ENCODE measurements around the gene FAM227A.
"Not testable (repeated sequence)": the region's sequence is repeated elsewhere in the genome, so short reads cannot be mapped to it uniquely, and the experiment has no call there.

Gene FAM227A

DNA sequence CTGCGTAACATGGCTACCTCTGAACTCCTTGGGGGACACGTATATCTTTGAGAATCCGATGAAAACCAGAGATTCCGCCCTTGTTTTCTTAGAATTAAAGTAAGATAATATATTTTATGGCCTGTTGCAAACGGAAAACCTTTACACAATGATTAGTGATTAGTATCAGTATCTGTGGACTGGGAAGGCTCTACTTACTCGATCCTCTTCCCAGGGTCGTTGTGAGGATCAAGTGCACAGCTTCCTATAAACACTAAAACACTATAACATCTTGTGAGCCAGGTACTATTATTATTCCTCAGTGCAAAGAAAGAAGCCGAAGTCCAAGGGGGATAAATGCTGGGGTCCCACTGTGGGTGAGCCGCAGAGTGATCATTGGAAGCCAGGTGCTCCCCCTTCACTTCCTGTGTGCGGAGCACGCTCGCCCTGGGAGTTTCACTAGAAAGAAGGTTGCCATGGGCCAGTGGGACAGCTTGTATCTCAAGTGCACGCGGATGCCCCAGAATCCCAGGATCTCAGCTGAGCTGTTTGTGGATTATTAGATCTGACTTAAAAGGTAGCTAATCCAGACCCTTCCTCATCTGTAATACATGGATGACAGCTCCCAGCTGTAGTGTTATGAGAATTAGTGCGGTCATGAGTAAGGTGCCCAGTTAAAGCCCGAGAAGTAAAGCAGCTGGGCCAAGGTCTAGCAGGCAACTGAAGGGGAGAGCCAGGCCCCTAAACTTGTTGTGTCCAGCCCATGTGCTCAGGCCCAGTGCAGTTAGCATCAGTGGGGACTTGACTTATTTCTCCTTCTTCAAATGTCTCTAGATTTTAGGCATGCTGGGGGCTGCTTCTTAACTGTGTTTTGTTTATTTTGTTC lies 1.1 kb upstream of the FAM227A start:
- no peak for DNase-seq (ENCODE audit: low spot score)

- DNase-seq (ENCODE audit: low spot score): no peak
These were observed 505 bp downstream of the FAM227A start for GRCh38 chr22:38655519-38656255.

DNA sequence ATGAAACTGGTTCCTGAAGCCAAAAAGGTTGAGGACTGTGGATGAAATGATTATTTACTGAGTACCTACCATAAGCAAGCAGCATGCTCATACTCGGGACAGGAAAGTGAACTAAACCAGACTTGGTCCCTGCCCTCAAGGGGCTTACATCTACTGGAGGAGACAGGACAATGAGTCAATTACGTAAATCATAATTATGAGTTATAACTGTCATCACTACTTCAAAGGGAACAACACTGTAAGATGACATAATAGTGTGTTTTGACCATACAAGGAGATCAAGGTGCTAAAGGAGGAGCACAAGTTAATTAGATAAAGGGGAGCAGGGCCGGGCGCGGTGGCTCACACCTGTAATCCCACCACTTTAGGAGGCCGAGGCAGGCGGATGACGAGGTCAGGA lies 2.5 kb downstream of the FAM227A start:
- DNase-seq (ENCODE audit: low spot score): no peak

DNA sequence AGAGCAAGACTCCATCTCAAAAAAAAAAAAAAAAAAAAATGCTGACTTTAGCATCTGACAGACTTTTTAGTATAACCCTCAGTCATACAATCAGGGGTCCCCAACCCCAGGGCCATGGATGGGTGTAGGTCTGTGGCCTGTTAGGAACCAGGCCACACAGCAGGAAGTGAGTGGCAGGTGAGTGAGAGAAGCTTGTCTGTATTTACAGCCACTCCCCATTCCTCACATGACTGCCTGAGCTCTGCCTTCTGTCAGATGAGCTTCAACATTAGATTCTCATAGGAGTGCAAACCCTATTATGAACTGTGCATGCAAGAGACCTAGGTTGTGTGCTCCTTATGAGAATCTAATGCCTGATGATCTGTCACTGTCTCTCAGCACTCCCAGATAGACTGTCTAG lies 3.3 kb downstream of the FAM227A start:
- no peak for DNase-seq (ENCODE audit: low spot score)

GRCh38 chr22:38649841-38650522 lies 6.2 kb downstream of the FAM227A start:
- DNase-seq (ENCODE audit: low spot score): no peak

DNA sequence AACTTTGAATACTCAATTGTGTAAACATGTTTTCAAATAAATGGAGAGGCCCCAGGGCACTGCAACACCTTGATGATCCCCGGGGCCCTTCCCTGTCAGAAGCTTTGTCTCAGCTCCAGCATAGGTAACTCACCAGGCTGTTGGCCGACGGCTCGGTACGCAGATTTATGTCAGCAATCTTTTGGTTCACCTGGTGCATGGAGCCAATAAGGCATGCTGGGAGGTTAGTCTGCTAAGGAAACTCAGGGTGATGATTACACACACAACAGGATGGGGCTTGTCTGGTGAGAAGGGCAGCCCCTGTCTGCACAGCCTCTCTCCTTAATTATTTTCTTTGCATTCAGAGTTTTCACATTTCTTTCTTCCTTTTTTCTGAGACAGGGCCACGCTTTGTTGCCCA lies 10.8 kb downstream of the FAM227A start:
- DNase-seq (ENCODE audit: low spot score): no peak

DNA sequence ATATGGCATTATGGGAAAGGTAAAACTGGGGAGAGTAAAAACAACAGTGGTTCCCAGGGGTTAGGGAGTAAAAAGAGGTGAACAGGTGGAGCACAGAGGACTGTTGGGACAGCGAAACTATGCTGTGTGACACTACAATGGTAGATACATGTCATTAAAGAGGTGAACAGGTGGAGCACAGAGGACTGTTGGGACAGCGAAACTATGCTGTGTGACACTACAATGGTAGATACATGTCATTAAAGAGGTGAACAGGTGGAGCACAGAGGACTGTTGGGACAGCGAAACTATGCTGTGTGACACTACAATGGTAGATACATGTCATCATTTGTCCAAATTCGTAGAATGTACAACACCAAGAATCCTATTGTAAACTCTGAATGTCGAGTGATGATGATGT lies 11.9 kb downstream of the FAM227A start:
- not testable (repeated sequence) for DNase-seq (ENCODE audit: low spot score)

- DNase-seq (ENCODE audit: low spot score): no peak
These were observed 14.6 kb downstream of the FAM227A start for GRCh38 chr22:38641476-38642040.

- no peak for DNase-seq (ENCODE audit: low spot score)
These were observed 17.5 kb downstream of the FAM227A start for GRCh38 chr22:38638728-38639127.

- no peak for DNase-seq (ENCODE audit: low spot score)
These were observed 18.0 kb downstream of the FAM227A start for GRCh38 chr22:38638216-38638615.

DNA sequence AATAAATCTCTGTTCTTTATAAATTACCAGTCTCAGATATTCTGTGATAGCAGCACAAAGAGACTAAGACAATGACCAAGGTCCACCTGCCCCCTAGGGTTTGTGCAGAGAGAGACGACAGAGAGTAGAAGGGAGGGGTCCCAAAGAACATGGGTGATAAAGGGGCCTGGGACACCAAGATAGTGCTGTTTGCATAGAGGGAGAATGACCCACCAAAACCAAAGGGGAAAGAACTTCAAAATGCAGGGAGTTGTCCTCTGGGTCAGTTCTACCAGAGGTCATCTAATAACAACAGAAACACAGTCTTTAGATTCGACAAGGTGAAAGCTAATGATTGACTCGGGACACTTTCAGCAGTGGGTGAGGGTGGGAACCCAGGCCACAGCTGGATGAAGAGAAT lies 23.7 kb downstream of the FAM227A start:
- no peak for DNase-seq (ENCODE audit: low spot score)

DNA sequence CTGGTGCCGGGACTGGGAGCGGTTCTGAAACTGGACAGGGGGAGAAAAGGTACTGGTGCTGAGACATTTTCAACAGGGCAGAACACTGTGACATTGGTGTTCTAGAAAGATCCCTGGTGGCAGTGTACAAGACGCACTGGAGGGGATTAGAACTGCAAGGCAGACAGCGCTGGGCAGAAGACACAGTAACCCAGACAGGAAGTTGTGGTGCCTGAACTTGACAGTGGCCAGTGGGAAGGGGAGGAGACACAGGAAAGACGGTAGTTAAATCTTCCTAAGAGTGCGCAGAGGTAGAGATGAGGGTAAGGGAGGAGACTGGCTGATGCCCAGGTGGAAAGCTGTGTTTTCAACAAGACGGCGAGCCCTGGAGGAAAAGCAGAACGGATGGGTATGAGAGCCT lies 24.5 kb downstream of the FAM227A start:
- DNase-seq (ENCODE audit: low spot score): no peak

- no peak for DNase-seq (ENCODE audit: low spot score)
These were observed 27.1 kb downstream of the FAM227A start for GRCh38 chr22:38629108-38629507.

- no peak for DNase-seq (ENCODE audit: low spot score)
These were observed 27.7 kb downstream of the FAM227A start for GRCh38 chr22:38628444-38628843.

- DNase-seq (ENCODE audit: low spot score): no peak
These were observed 32.8 kb downstream of the FAM227A start for GRCh38 chr22:38623351-38623750.

- no peak for DNase-seq (ENCODE audit: low spot score)
These were observed 37.5 kb downstream of the FAM227A start for GRCh38 chr22:38618682-38619081.

DNA sequence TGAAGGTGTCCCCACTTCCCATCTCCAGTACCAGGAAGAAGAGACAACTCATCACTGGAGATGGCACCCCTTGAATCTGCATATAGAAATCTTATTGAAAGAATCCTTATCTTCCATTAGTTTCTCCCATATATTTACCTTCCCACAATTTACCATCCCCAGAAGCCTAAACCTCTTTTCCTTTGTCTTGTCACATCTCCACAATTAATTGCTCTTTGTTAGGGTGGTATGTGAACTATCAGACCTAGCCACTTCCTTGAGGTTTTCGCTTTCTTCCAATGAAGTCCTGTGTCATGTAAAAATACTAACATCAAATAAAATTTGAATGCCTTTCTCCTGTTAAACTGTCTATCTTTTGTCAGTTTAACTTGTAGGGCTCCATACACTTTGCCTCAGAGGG lies 37.9 kb downstream of the FAM227A start:
- no peak for DNase-seq (ENCODE audit: low spot score)

DNA sequence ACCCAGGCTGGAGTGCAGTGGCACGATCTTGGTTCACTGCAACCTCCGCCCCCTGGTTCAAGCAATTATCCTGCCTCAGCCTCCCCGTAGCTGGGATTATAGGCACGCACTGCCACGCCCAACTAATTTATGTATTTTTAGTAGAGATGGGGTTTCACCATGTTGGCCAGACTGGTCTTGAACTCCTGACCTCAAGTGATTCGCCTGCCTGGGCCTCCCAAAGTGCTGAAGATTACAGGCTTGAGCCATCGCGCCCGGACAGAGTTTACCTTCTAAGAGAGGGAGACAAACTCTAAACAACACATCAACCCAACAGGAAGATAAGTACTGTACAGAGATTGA lies 41.2 kb downstream of the FAM227A start:
- DNase-seq (ENCODE audit: low spot score): not testable (repeated sequence)

DNA sequence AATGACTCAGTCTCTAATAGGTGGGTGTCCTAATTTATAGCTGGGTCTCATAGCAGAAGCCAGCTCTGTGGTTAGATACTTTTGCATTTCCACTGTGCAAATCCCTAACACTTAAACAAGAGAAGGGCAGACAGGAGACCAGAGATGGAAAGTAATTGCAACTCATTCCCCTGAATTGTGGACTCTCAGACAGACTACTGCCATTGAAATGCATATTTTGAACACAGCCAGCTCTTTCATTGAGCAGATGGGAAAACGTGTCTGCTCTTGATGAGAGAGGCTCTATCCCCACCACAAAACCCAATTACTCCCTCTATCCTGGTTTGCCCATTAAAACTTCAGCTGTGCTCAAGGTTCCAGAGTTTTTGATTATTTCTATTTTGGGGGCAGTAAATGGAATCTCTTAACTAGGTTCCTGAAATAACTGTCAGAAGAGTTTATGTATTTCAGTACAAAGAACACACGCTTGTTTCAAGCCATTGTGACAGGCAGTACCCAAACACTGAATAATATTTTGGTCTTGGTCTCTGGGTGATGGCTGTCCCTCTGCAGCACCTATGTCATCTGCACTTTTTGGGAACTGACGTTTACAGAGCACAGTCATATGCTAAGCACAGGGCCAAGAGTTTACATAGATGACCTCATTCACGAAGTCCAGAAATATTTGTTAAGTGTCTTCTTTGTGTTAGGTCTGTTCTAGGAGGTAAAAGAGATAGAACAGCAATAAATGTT lies 41.7 kb downstream of the FAM227A start:
- no peak for DNase-seq (ENCODE audit: low spot score)

GRCh38 chr22:38613588-38613987 lies 42.6 kb downstream of the FAM227A start:
- no peak for DNase-seq (ENCODE audit: low spot score)

DNA sequence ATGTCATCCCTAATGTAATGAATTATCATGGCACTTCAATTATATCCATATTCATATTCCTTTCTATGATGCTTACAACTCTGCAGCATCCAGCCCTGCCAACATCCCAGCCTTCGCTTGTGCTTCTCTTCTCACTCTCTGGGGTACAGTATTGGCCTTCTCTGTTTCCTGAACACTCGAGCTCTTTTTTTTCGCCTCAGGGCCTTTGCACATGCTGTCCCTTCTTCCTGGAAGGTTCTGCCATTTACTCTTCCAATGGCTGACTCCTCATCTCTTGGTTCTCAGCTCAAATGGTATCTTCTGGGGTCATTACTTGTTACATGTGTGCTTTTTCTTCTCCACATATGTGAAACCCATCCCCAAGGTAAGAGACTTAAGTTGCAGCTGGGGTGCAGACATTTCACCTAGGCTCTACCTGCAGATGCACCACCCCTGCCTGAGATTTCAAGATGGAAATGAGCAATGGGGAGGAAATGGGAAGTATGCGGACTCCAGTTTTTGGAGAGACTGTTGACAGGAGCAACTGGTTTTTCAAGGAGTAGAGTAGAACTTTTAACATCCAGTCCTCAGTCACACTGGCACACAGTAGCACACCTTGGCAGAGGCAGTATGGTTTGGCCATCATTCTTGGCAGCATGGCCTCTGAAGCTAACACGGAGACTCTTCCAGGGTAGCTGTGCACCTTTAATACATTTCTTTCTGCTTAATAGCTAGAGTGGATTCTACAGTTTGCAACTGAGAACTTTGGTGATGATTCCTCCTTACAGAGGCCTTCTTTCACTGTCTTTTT lies 43.8 kb downstream of the FAM227A start:
- DNase-seq (ENCODE audit: low spot score): no peak

Measured in AG20443 (cell line).